ENCODE results near the gene LMBR1.

DNA sequence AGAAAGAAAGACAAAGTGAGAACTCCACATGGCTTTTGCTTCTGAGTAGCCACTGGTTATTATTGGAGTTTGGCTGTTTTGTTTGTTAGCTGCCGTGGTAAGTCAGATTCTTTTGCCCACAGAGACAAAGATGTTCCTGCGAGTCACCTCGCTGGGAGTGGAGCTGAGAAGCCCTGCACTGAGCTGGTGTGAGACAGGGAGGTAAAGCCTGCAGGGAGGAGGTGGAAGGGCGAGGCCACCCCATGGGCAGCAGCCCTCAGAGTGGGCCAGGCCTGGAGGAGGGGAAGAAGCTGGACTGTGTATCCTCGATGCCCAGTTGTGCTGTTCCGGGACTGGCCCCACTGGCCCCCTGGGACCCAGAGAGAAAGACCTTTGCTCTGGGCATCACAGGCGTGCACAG is 42.3 kb upstream of the LMBR1 start:
- no peak for TF ChIP-seq POLR2AphosphoS5 (IDR thresholded peaks at IDR 0.05)
- TF ChIP-seq, protein P1, sequence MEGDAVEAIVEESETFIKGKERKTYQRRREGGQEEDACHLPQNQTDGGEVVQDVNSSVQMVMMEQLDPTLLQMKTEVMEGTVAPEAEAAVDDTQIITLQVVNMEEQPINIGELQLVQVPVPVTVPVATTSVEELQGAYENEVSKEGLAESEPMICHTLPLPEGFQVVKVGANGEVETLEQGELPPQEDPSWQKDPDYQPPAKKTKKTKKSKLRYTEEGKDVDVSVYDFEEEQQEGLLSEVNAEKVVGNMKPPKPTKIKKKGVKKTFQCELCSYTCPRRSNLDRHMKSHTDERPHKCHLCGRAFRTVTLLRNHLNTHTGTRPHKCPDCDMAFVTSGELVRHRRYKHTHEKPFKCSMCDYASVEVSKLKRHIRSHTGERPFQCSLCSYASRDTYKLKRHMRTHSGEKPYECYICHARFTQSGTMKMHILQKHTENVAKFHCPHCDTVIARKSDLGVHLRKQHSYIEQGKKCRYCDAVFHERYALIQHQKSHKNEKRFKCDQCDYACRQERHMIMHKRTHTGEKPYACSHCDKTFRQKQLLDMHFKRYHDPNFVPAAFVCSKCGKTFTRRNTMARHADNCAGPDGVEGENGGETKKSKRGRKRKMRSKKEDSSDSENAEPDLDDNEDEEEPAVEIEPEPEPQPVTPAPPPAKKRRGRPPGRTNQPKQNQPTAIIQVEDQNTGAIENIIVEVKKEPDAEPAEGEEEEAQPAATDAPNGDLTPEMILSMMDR (IDR thresholded peaks at IDR 0.05), result no peak

All from gastroesophageal sphincter (tissue), 3 donors.